HepG2 (cell line): ENCODE measurements around the gene TYW1B. TPM values are rescaled to one million over a fixed set of nuclear protein-coding genes. Genes with fewer than 3 reads are reported as not detected.
"Not testable (repeated sequence)": the region's sequence is repeated elsewhere in the genome, so short reads cannot be mapped to it uniquely, and the experiment has no call there.

Experiments
- ATAC-seq: fragments of 200-7000 bp; cut with Tn5 transposase; 3 replicates; pipeline ENCODE4 v1.9.1; 2020; ENCODE audit warnings: mild to moderate bottlenecking, moderate library complexity
- BruUV-seq: library from RNA; stranded (reverse); fragments of 400-500 nt; replicated peaks from 2 replicates; lab custom pipeline; 2021; lab: Mats Ljungman, UMichigan
- CTCF ChIA-PET: fragments of 300-600 bp; formaldehyde crosslinking; extraction: SDS; loops from one replicate; lab custom pipeline; 2021; ENCODE audit warnings: low total read pairs, inconsistent platforms, low intra/inter-chr PET ratio; lab: Yijun Ruan, JAX
- POLR2A ChIA-PET: fragments of 350-600 bp; sonication (Branson Sonifier 250); formaldehyde crosslinking; loops from one replicate; lab custom pipeline; 2020; ENCODE audit warnings: antibody characterized with exemption, inconsistent platforms; lab: Yijun Ruan, JAX
- DNase-seq: peaks from one replicate; pipeline ENCODE4 v3.0.0-alpha.2; 2015; ENCODE audit warnings: low spot score
- FAIRE-seq: peaks from 3 replicates; lab custom pipeline; 2011; peaks lifted over from hg19 to GRCh38; lab: Jason Lieb, UNC
- H2AFZ ChIP-seq: one replicate; pipeline ENCODE4 v1.6.1; 2011; ENCODE audit warnings: low read length, inconsistent platforms
- H3K27ac ChIP-seq: fragments of 300-600 bp; 3 replicates; pipeline ENCODE4 v1.8.0; 2011; ENCODE audit warnings: mixed run types, mild to moderate bottlenecking, mixed read lengths, low read length, inconsistent platforms; ENCODE audit not compliant: insufficient read depth; ENCODE audit errors: extremely low read length
- H3K27me3 ChIP-seq, 2 experiments: fragments of 200-600 bp in 1 of 2; 2 replicates in 1 of 2; 3 replicates in 1 of 2; pipeline versions ENCODE4 v1.6.0 to v1.8.0; 2011; ENCODE audit warnings: low read length in 2 of 2, mild to moderate bottlenecking in 2 of 2, moderate library complexity in 2 of 2, inconsistent platforms in 1 of 2; ENCODE audit not compliant: insufficient read depth in 2 of 2, control insufficient read depth in 1 of 2
- H3K36me3 ChIP-seq, 2 experiments: fragments of 200-600 bp in 1 of 2; replicated peaks in 1 of 2; 2 replicates in 1 of 2; 3 replicates in 1 of 2; pipeline versions ENCODE4 v1.5.1 to v1.8.0; 2011; ENCODE audit warnings: low read length in 2 of 2, inconsistent platforms in 1 of 2; ENCODE audit not compliant: insufficient read depth in 2 of 2, control insufficient read depth in 1 of 2
- H3K4me1 ChIP-seq: 2 replicates; pipeline ENCODE4 v1.5.1; 2012; ENCODE audit warnings: low read length, inconsistent platforms; ENCODE audit not compliant: insufficient read depth
- H3K4me2 ChIP-seq: 2 replicates; pipeline ENCODE4 v1.6.0; 2011; ENCODE audit warnings: low read depth, low read length, inconsistent platforms
- H3K4me3 ChIP-seq, 3 experiments: fragments of 200-600 bp in 1 of 3; sonication (generic), shearing (Covaris generic) in 1 of 3; replicated peaks in 1 of 3; 2 replicates each; pipeline ENCODE4 v1.5.1; 2011 to 2016; ENCODE audit warnings: low read length in 3 of 3, inconsistent platforms in 2 of 3, low read depth in 2 of 3, mild to moderate bottlenecking in 2 of 3, control low read depth in 1 of 3, mixed read lengths in 1 of 3; ENCODE audit not compliant: insufficient read depth in 1 of 3
- H3K79me2 ChIP-seq: one replicate; pipeline ENCODE4 v1.6.1; 2011; ENCODE audit warnings: low read length, inconsistent platforms; ENCODE audit not compliant: insufficient read depth
- H3K9ac ChIP-seq: 2 replicates; pipeline ENCODE4 v1.6.0; 2011; ENCODE audit warnings: mild to moderate bottlenecking, low read depth, low read length, inconsistent platforms; ENCODE audit not compliant: insufficient read depth
- H3K9me3 ChIP-seq: 2 replicates; pipeline ENCODE4 v1.5.1; 2012; ENCODE audit warnings: mild to moderate bottlenecking, low read length
- H4K20me1 ChIP-seq: 2 replicates; pipeline ENCODE4 v1.6.0; 2011; ENCODE audit warnings: inconsistent platforms, mild to moderate bottlenecking, low read length, moderate library complexity; ENCODE audit not compliant: insufficient read depth
- FIP1L1 ChIP-seq: fragments of 200-400 bp; formaldehyde crosslinking; IDR thresholded peaks from 2 replicates; pipeline ENCODE4 v1.6.1; 2018; ENCODE audit warnings: low read depth, mild to moderate bottlenecking, low read length, moderate library complexity, borderline replicate concordance; ENCODE audit not compliant: insufficient read depth
- LBX2 ChIP-seq: sonication (generic); formaldehyde crosslinking; IDR thresholded peaks from 2 replicates; pipeline ENCODE4 v1.5.0; 2020; ENCODE audit warnings: missing genetic modification reagents, mild to moderate bottlenecking, borderline replicate concordance
- SALL1 ChIP-seq: sonication (generic); formaldehyde crosslinking; IDR thresholded peaks from 2 replicates; pipeline ENCODE4 v1.8.0; 2022; ENCODE audit warnings: mild to moderate bottlenecking, missing genetic modification reagents
- TGIF2 ChIP-seq: IDR thresholded peaks from 2 replicates; pipeline ENCODE4 v1.6.1; 2016; ENCODE audit warnings: control low read depth, missing compliant biosample characterization
- ZIK1 ChIP-seq: sonication (generic); formaldehyde crosslinking; IDR thresholded peaks from 2 replicates; pipeline ENCODE4 v1.5.0; 2020; ENCODE audit warnings: mild to moderate bottlenecking, low read depth, missing genetic modification reagents, borderline replicate concordance
- ZMYM2 ChIP-seq: sonication (generic); formaldehyde crosslinking; IDR thresholded peaks from 2 replicates; pipeline ENCODE4 v1.8.0; 2022; ENCODE audit warnings: mild to moderate bottlenecking, missing genetic modification reagents
- ZNF234 ChIP-seq: sonication (generic); formaldehyde crosslinking; conservative IDR thresholded peaks from 2 replicates; pipeline ENCODE4 v1.5.1; 2020; ENCODE audit warnings: mild to moderate bottlenecking, missing genetic modification reagents
- ZNF629 ChIP-seq: sonication (generic); formaldehyde crosslinking; conservative IDR thresholded peaks from 2 replicates; pipeline ENCODE4 v1.5.0; 2020; ENCODE audit warnings: missing genetic modification reagents
- WGBS: methylation state at CpG from one replicate; pipeline ENCODE4 v1.1.6; 2017; ENCODE audit warnings: low lambda C conversion rate; 5-methylcytosine and 5-hydroxymethylcytosine counted together
- in situ Hi-C: cut with HindIII; loops from 2 replicates; pipeline ENCODE4 v1.10.0; 2017; ENCODE audit warnings: low pct_unique_long_range_greater_than_20kb; ENCODE audit not compliant: extremely low pct_ligation_motif_present
- intact Hi-C: fragments of 100-400 bp; cut with micrococcal nuclease; formaldehyde crosslinking; loops from one replicate; pipeline ENCODE4 v1.10.0; 2022; ENCODE audit not compliant: unreplicated experiment
- polyA plus RNA-seq, 8 experiments: library from polyadenylated mRNA; depleted of rRNA in 3 of 8; stranded (reverse) in 7 of 8; unstranded in 1 of 8; fragments of >200 nt; fragmentation: Illumina TruSeq in 4 of 8; extraction: Trizol in 4 of 8; gene quantifications; 2 replicates each; pipeline versions ENCODE4 v1.2.1 to v1.2.3, GENCODE V29; 2011 to 2016; ENCODE audit warnings: low read depth in 4 of 8, missing spikeins in 1 of 8, mixed read lengths in 1 of 8; ENCODE audit not compliant: insufficient read depth in 1 of 8
- total RNA-seq, 5 experiments: library from RNA; depleted of rRNA; stranded (reverse); fragments of >200 nt; fragmentation: Illumina TruSeq; extraction: Trizol; gene quantifications; 2 replicates each; pipeline ENCODE4 v1.2.3, GENCODE V29; 2016; ENCODE audit warnings: low read depth in 1 of 5

Gene TYW1B
- total and polyA plus RNA-seq, 2 of the 13 experiments (the other 11 are each of a cell fraction or from before 2014, with no cell fraction given) = 2.0 to 5.5 TPM

DNA sequence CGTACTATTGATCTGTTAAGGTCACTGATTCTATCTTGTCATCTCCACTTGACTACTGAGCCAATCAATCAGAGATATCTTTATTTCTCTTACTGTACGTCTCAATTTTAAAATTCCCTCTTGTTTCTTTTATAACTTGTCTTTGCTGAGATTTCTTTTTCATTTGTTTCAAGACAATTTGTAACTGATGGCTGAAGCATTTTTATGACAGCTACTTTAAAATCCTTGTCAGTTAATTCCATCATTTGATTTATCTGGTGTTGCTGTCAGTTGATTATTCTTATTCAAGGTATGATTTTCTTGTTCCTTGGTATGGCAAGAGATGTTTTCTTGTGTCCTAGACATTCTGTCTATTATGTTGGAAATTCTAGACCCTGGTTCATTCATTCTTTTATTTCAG is 76.6 kb downstream of the TYW1B start:
- no peak for DNase-seq
- ChIA-PET CTCF (no interaction called here), POLR2A (no interaction called here)
- in situ Hi-C loops = no loop called here
- ATAC-seq = no peak
- Histone ChIP-seq H3K27me3 (no peaks in the 10 kb centered on the region), H4K20me1 (no peaks in the 10 kb centered on the region), H3K4me2 (no peak overlapping the region), H3K4me1 (no peaks in the 10 kb centered on the region), H3K9me3 (no peaks in the 10 kb centered on the region), H3K9ac (no peak overlapping the region), H2AFZ (no peak overlapping the region), H3K79me2 (no peaks in the 10 kb centered on the region), H3K27ac (no peak overlapping the region), H3K4me3 (no peak overlapping the region), H3K36me3 (no peaks in the 10 kb centered on the region)
- intact Hi-C loops = no loop called here
- FAIRE-seq = no peak
- BruUV-seq = no TSS peak
- TF ChIP-seq TGIF2 (CRISPR knock-in tag) (no peak), ZIK1 (CRISPR knock-in tag) (no peak), SALL1 (CRISPR knock-in tag) (no peak), ZNF629 (no peak), FIP1L1 (no peak), LBX2 (CRISPR knock-in tag) (no peak), ZNF234 (no peak), ZMYM2 (no peak)
- WGBS = 94% methylated on average over 2 of the region's 2 CpGs

GRCh38 chr7:72748649-72749048 is 79.4 kb downstream of the TYW1B start:
- in situ Hi-C loops, H3K9ac ChIP-seq, H3K36me3 ChIP-seq, CTCF ChIA-PET, H3K4me2 ChIP-seq, H3K4me3 ChIP-seq, intact Hi-C loops, H3K27me3 ChIP-seq, H2AFZ ChIP-seq, FAIRE-seq, H3K9me3 ChIP-seq, POLR2A ChIA-PET, DNase-seq, H3K4me1 ChIP-seq, H4K20me1 ChIP-seq, ATAC-seq, H3K79me2 ChIP-seq, H3K27ac ChIP-seq, BruUV-seq: not testable (repeated sequence)

- POLR2A ChIA-PET, H3K4me3 ChIP-seq, BruUV-seq, intact Hi-C loops, H3K36me3 ChIP-seq, CTCF ChIA-PET, H3K9ac ChIP-seq, ATAC-seq, H3K27me3 ChIP-seq, H3K9me3 ChIP-seq, FAIRE-seq, H4K20me1 ChIP-seq, H2AFZ ChIP-seq, H3K4me1 ChIP-seq, in situ Hi-C loops, H3K27ac ChIP-seq, DNase-seq, H3K4me2 ChIP-seq, H3K79me2 ChIP-seq: not testable (repeated sequence)
- 90% methylated on average over 10 of the region's 10 CpGs for WGBS
Observed at GRCh38 chr7:72744244-72744926, 83.6 kb downstream of the TYW1B start.
